HG03139 (cell line): ENCODE results near the gene WDTC1.
"Not testable (repeated sequence)": the region's sequence is repeated elsewhere in the genome, so short reads cannot be mapped to it uniquely, and the experiment has no call there.

Source experiments
- ATAC-seq: cut with Tn5 transposase; IDR thresholded peaks from one replicate; pipeline ENCODE4 v1.9.1; 2021; ENCODE audit not compliant: unreplicated experiment

WDTC1 gene

GRCh38 chr1:27234049-27234882 is at the start of gene WDTC1:
Gene WDTC1 (plus strand): TSS chr1:27234632. CDS start chr1:27261055, 26,423 bp downstream.
- peak; percentile 89 for ATAC-seq

- ATAC-seq, result not testable (repeated sequence)
Observed at GRCh38 chr1:27184665-27185064, 49.8 kb upstream of the WDTC1 start.

- no peak for ATAC-seq
Observed at GRCh38 chr1:27192039-27192529, 42.3 kb upstream of the WDTC1 start.

GRCh38 chr1:27193194-27193593 is 41.2 kb upstream of the WDTC1 start:
- no peak for ATAC-seq

GRCh38 chr1:27201295-27201694 is 33.1 kb upstream of the WDTC1 start:
- no peak for ATAC-seq

GRCh38 chr1:27203946-27204345 is 30.5 kb upstream of the WDTC1 start:
- ATAC-seq, result no peak

GRCh38 chr1:27207238-27207637 is 27.2 kb upstream of the WDTC1 start:
- ATAC-seq, result not testable (repeated sequence)

- not testable (repeated sequence) for ATAC-seq
Observed at GRCh38 chr1:27208143-27208850, 26.1 kb upstream of the WDTC1 start.

GRCh38 chr1:27216466-27216865 is 18.0 kb upstream of the WDTC1 start:
- no peak for ATAC-seq

GRCh38 chr1:27217401-27217800 is 17.0 kb upstream of the WDTC1 start:
- no peak for ATAC-seq

- no peak for ATAC-seq
Observed at GRCh38 chr1:27218736-27219135, 15.7 kb upstream of the WDTC1 start.

- ATAC-seq, result no peak
Observed at GRCh38 chr1:27220096-27220495, 14.3 kb upstream of the WDTC1 start.

- ATAC-seq, result not testable (repeated sequence)
Observed at GRCh38 chr1:27220702-27221497, 13.5 kb upstream of the WDTC1 start.

GRCh38 chr1:27225621-27226020 is 8.8 kb upstream of the WDTC1 start:
- no peak for ATAC-seq

- ATAC-seq, result no peak
Observed at GRCh38 chr1:27227765-27228164, 6.7 kb upstream of the WDTC1 start.

GRCh38 chr1:27233667-27234048 is 774 bp upstream of the WDTC1 start:
- no peak for ATAC-seq

- ATAC-seq, result no peak
Observed at GRCh38 chr1:27235827-27236226, 1.4 kb downstream of the WDTC1 start.

- ATAC-seq, result no peak
Observed at GRCh38 chr1:27237112-27237511, 2.7 kb downstream of the WDTC1 start.

GRCh38 chr1:27238032-27238431 is 3.6 kb downstream of the WDTC1 start:
- no peak for ATAC-seq

- no peak for ATAC-seq
Observed at GRCh38 chr1:27241677-27242076, 7.2 kb downstream of the WDTC1 start.

- not testable (repeated sequence) for ATAC-seq
Observed at GRCh38 chr1:27243665-27244064, 9.2 kb downstream of the WDTC1 start.
